Left lung (tissue), 10 donors: ENCODE results near the gene HOXA5. TPM values are rescaled to one million over a fixed set of nuclear protein-coding genes. Genes with fewer than 3 reads are reported as not detected.

Experiments used
- ATAC-seq: fragments of 200-7000 bp; cut with Tn5 transposase; one replicate; pipeline ENCODE4 v1.9.1; 2020; ENCODE audit warnings: moderate library complexity
- DNase-seq, 4 donors: peaks; one replicate each; pipeline ENCODE4 v3.0.0-alpha.2; 2013 to 2020
- H3K27ac ChIP-seq, 2 donors: fragments of 200-600 bp; sonication (generic) in 1 of 2; one replicate each; pipeline versions ENCODE4 v1.5.0 to v1.8.0; 2020 to 2021
- H3K27me3 ChIP-seq, 2 donors: fragments of 200-600 bp; sonication (generic) in 1 of 2; one replicate each; pipeline versions ENCODE4 v1.5.0 to v1.8.0; 2020 to 2021
- H3K36me3 ChIP-seq, 2 donors: fragments of 200-600 bp; sonication (generic) in 1 of 2; one replicate each; pipeline versions ENCODE4 v1.5.0 to v1.8.0; 2020 to 2021
- H3K4me1 ChIP-seq, 2 donors: fragments of 200-600 bp; one replicate each; pipeline ENCODE4 v1.8.0; 2021
- H3K4me3 ChIP-seq, 2 donors: fragments of 200-600 bp; sonication (generic) in 1 of 2; one replicate each; pipeline versions ENCODE4 v1.5.0 to v1.8.0; 2020 to 2021; ENCODE audit warnings: mild to moderate bottlenecking in 1 of 2
- H3K9me3 ChIP-seq, 2 donors: fragments of 200-600 bp; sonication (generic) in 1 of 2; one replicate each; pipeline versions ENCODE4 v1.5.0 to v1.8.0; 2020 to 2021
- CTCF ChIP-seq, 2 donors: fragments of 200-600 bp; sonication (generic) in 1 of 2; IDR thresholded peaks; one replicate each; pipeline versions ENCODE4 v1.5.0 to v1.8.0; 2021; ENCODE audit warnings: antibody characterized with exemption in 2 of 2
- intact Hi-C, 2 donors: fragments of 100-400 bp; cut with DNase I; formaldehyde crosslinking; loops; one replicate each; pipeline versions ENCODE4 v1.11.2 to v1.14.2; 2022
- polyA plus RNA-seq, 6 donors: library from polyadenylated mRNA; unstranded; fragments of 120-200 nt; gene quantifications; one replicate each; pipeline ENCODE4 v1.2.1, GENCODE V29; 2013; ENCODE audit not compliant: insufficient read length in 6 of 6
- total RNA-seq, 2 donors: library from RNA; stranded (reverse); fragmentation: NEBNext Ultra II Directional; extraction: Animal tissue kit (Norgen Biotek cat#: 25700); gene quantifications; one replicate each; pipeline ENCODE4 v1.2.1, GENCODE V29; 2021
- donor health status: DM: no; HTN: yes; CAD: no.
- donor health status: DM: no; HTN: no; CAD: no.

HOXA5 gene
- total and polyA plus RNA-seq, 8 donors: 16.1 to 94.7 (median 86.1) TPM

- DNase-seq: no peak
- ATAC-seq: no peak
- Histone ChIP-seq H3K27ac (no peak overlapping the region), H3K9me3 (no peaks in the 10 kb centered on the region), H3K4me1 (peaks cover 0 to 64% of the 10 kb centered on the region in 2 donors), H3K4me3 (no peak overlapping the region), H3K36me3 (no peaks in the 10 kb centered on the region), H3K27me3 (peaks cover 100% of the 10 kb centered on the region in 2 donors)
- TF ChIP-seq CTCF (IDR thresholded peaks at IDR 0.05): no peak
- intact Hi-C loops: no loop called here
Observed at GRCh38 chr7:27170426-27171324, 27.2 kb upstream of the HOXA5 start.

DNA sequence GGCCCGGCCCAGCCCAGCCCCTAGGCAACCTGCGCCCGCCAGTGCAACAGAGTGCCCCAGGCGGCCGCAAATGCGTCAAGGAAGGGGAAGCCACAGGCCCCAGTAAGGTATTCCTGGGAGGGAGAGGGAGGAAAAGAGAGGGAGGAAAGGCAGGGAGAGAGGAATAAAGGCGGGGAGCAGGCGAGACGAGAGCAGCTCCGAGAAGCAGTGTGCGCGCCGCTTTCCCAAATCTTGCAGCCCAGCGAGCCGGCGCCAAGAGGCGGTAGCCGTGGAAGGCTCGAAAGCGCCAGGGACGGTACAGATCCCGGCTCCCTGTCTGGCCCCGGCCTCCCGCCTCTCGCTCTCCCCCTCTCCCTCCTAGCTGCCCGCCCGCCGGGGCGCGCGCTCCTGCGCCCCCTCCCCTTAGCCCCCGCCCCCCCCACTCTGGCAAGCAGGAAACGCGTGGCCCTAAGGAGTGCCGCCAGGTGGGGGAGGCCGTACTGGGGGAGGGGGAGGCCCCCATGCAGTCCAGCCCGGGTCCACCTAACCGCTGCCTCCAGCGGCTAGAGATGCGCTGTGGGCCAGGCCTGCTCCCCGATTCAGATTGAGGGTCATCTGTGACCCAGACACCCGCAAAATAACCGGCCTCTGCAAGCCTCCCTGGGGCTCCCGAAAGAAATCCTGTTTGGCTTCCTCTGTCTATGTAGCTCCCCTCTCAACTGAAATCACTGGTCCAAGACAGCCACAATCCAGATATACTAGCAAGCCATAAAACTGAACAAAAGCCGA is 26.4 kb upstream of the HOXA5 start:
- no peak for ATAC-seq
- no peaks in the 10 kb centered on the region for H3K36me3 ChIP-seq
- no peak overlapping the region for H3K4me3 ChIP-seq
- TF ChIP-seq CTCF (IDR thresholded peaks at IDR 0.05): no peak
- H3K4me1 ChIP-seq: peaks cover 4 to 73% of the 10 kb centered on the region in 2 donors
- DNase-seq: peak in 1 of 4 donors; percentile 28
- H3K27me3 ChIP-seq: peaks cover 100% of the 10 kb centered on the region in 2 donors
- no peak overlapping the region for H3K27ac ChIP-seq
- no peaks in the 10 kb centered on the region for H3K9me3 ChIP-seq
- intact Hi-C loops: loop anchor here in 1 of 2 donors (10.0 kb wide), 1 partner anchor 1285 kb away; no protein-coding TSS in a partner anchor

- H3K36me3 ChIP-seq: no peaks in the 10 kb centered on the region
- intact Hi-C loops: loop anchor here in 1 of 2 donors (10.0 kb wide), 1 partner anchor 1284 kb away; no protein-coding TSS in a partner anchor
- H3K4me3 ChIP-seq: no peak overlapping the region
- DNase-seq (peak in 2 of 4 donors; percentile 37 to 76), ATAC-seq (no peak)
- H3K27ac ChIP-seq: no peak overlapping the region
- no peaks in the 10 kb centered on the region for H3K9me3 ChIP-seq
- peaks cover 100% of the 10 kb centered on the region in 2 donors for H3K27me3 ChIP-seq
- H3K4me1 ChIP-seq: peaks cover 4 to 76% of the 10 kb centered on the region in 2 donors
- TF ChIP-seq CTCF (IDR thresholded peaks at IDR 0.05): no peak
Observed at GRCh38 chr7:27168265-27168947, 24.9 kb upstream of the HOXA5 start.

- H3K36me3 ChIP-seq: no peaks in the 10 kb centered on the region
- peaks cover 4 to 75% of the 10 kb centered on the region in 2 donors for H3K4me1 ChIP-seq
- DNase-seq (no peak), ATAC-seq (no peak)
- no peaks in the 10 kb centered on the region for H3K9me3 ChIP-seq
- no peak overlapping the region for H3K4me3 ChIP-seq
- H3K27me3 ChIP-seq: peaks cover 97 to 100% of the 10 kb centered on the region in 2 donors
- intact Hi-C loops: loop anchor here in 1 of 2 donors (10.0 kb wide), 1 partner anchor 1283 kb away; no protein-coding TSS in a partner anchor
- no peak overlapping the region for H3K27ac ChIP-seq
- TF ChIP-seq CTCF (IDR thresholded peaks at IDR 0.05): no peak
Observed at GRCh38 chr7:27167916-27168264, 24.4 kb upstream of the HOXA5 start.
